Glomerular visceral epithelial cell (primary cell): Measurements from ENCODE around the gene RABGAP1.
"Not testable (repeated sequence)": the region's sequence is repeated elsewhere in the genome, so short reads cannot be mapped to it uniquely, and the experiment has no call there.

Source experiments
- DNase-seq: peaks from one replicate; pipeline ENCODE4 v3.0.0-alpha.2; 2016; ENCODE audit errors: extremely low spot score

RABGAP1 gene

DNA sequence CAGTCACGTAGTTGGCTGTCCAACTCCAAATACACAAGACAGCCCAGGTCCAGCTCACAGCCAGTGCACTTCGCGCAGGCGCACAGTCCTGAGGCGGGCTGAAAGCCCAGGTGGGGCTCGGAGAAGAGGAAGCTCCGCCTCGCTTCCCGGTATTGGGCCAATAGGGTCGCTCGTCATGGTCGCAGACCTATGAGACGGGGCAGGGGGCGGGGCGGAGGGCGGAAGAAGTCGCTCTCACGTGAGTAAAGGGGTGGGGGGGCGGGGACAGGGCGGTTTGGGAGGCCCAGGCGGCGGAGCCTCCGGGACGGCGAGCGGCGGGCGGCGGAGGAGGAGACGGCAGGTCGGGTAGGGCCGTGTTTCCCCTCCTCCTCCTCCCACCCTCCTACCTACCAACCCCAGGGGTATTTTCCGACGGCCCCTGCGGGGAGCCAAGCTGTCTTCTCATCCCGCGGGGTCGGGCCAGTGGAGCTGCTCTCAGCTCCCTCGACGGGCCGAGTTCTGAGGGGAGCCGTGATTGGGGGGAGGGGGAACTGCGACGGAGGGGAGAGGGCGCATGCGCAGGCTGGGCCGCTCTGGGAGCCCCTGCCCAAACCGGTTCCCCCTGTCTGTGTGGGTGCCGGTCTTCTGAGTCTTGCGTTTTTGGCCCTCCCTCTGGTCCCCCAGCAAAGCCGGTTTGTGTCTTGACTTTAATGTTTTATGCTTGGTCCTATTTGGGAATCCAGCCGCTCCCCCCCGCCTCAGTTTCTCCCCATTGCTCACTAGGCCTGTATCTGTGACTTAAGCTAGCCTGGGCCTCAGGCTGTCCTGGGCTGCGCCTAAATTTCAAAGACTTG lies at the start of gene RABGAP1:
Gene RABGAP1, plus strand, starts transcription at position 272 of the 833 bp plus-strand sequence. CDS start 16,040 bp downstream, outside the sequence.
- peak; percentile 99 for DNase-seq

GRCh38 chr9:122897969-122898368 lies 42.9 kb upstream of the RABGAP1 start:
- no peak for DNase-seq

- DNase-seq: no peak
These were observed 40.0 kb upstream of the RABGAP1 start for GRCh38 chr9:122900791-122901190.

- peak; percentile 63 for DNase-seq
These were observed 36.4 kb upstream of the RABGAP1 start for GRCh38 chr9:122904466-122904822.

DNA sequence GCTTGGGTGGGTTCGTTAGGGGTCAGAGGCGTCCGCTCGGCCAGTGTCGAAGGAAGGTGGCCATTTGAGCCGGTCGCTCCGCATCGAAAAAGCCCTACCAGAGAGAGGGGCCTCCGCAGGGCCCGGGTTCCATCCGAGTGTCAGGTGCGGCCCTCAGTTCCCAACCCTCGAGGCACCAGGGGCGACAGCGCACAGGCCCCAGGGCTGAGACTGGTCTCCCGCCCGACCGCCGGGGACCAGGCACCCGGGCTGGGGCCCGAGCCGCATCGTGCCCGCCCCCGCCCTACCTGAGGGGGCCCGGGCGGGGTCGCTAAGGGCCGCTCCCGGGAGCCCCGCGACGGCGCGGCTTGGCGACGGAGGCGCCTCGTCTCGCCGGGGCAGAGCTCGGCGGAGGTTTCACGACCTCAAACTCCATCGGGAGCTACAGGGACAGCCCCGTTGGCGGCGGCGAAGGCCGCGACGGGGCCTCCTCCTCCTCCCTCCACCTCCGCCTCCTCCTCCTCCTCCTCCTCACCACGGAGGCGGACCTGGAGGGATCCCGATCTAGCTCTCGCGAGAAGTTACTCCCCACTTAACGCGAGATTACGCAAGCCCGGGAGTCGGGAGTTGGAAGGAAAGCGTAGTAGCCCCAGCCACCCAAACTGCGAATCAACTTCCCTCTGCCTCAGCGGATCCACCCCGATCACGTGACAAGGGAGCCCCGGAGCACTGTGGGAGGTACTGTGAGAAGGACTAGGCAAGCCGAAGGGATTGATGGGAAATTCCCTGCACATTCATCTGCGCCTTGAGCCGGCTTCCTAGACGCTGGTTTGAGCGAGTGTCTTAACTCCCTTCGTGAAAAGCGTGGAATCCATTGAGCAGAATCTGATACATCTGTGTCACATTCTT lies 35.8 kb upstream of the RABGAP1 start, which contains the start of gene RC3H2:
Gene RC3H2, minus strand, starts transcription at position 537 of the 888 bp plus-strand sequence. CDS start 7,850 bp downstream, outside the sequence.
- peak; percentile 100 for DNase-seq

GRCh38 chr9:122906122-122906521 lies 34.7 kb upstream of the RABGAP1 start:
- DNase-seq: not testable (repeated sequence)

DNA sequence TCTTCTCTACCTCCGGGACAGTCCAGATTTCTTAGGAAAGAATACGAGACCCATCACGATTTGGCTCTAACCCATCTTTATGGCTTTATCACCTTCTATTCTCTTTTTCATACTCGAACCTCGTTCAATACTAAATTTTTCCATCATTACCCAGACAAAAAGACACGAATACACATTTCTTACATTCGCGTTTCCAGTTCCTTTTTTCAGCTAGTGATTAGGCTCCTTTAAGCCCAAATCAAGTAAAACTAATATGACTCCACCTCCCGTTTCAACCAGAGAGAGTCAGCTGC lies 28.2 kb upstream of the RABGAP1 start:
- no peak for DNase-seq

- peak; percentile 85 for DNase-seq
These were observed 27.7 kb upstream of the RABGAP1 start, which contains the start of gene ZBTB6 for GRCh38 chr9:122912964-122913673. Gene ZBTB6 (minus strand): TSS chr9:122913323. CDS start chr9:122912072, 1,251 bp downstream.

DNA sequence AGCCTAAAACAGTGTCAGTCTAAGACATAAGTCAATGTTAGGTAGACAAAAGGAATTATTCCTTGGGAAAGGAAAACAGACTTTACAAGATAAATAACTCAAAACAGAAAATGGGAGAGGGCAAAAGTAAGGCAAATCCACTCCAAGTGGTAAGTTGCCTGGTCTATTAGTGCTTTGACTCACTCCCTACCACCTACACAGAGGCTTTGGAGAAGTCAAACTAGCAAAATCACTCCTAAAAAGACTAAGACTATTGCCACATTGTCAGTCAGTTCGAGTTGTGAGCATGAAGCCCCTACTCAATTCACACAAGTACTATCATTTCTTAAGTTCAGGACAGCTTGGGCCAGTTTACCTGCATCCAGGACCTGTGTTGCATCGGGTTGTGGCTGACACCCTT lies 22.5 kb upstream of the RABGAP1 start:
- DNase-seq: no peak

DNA sequence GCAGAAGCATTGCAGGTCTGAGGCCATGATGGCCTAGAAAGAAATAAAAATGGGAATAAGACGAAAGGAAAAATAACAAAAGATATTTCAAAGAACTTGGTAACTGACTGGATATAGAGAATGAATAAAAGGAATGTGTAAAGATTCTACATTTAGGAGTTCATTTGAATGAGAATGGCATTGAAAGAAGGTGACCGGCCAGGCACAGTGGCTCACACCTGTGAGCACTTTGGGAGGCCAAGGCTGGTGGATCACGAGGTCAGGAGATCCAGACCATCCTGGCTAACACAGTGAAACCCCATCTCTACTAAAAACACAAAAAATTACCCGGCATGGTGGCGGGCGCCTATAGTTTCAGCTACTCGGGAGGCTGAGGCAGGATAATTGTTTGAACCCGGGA lies 18.1 kb upstream of the RABGAP1 start:
- DNase-seq: no peak

DNA sequence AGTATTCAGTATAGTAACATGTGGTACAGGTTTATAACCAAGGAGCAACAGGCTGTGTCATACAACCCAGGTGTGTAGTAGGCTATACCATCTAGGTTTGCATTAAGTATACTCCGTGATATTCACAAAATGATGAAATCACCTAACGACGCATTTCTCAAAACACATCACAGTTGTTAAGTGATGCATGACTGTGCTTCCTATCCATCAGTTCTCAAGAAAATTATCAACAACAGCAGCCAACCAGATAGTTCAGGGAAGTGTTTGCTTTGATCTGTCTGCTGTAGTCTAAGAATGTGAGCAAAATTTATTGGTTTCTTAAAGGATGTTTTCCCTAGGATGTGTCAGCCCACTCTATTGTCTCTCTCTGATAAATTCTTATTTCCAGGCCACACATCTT lies 16.9 kb upstream of the RABGAP1 start:
- DNase-seq: no peak

GRCh38 chr9:122929796-122930354 lies 10.9 kb upstream of the RABGAP1 start:
- no peak for DNase-seq

DNA sequence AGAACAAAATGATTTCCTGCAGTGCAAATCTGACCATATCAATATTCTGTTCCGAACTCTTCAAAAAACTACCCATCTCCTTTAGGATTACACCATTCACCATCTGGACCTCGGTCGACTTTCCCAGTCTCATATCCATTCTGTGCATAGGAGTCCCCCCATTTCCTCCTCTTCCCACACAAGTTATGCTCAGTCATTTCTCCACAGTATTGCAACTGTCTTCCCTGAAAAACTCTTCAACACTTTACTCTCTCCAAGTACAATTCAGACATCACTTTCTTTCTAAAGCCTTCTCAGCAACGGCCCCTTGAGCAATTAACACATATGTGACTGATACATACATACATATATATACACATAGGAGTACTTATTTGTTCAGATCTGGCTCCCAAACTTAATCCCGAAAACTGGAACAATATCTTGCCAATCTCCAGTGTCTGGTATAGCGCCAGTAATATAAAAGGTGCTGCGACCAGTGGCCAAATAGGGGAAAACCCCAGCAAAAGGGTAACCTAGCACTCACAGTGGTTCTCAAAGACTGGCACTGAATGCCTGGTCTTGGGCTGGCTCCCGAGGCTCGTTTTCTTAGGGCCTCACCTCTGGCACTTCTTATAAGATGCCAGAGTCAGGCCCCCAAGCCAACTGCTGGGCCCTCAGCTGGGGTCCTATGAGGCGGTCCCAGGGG lies 10.1 kb upstream of the RABGAP1 start:
- DNase-seq: no peak

DNA sequence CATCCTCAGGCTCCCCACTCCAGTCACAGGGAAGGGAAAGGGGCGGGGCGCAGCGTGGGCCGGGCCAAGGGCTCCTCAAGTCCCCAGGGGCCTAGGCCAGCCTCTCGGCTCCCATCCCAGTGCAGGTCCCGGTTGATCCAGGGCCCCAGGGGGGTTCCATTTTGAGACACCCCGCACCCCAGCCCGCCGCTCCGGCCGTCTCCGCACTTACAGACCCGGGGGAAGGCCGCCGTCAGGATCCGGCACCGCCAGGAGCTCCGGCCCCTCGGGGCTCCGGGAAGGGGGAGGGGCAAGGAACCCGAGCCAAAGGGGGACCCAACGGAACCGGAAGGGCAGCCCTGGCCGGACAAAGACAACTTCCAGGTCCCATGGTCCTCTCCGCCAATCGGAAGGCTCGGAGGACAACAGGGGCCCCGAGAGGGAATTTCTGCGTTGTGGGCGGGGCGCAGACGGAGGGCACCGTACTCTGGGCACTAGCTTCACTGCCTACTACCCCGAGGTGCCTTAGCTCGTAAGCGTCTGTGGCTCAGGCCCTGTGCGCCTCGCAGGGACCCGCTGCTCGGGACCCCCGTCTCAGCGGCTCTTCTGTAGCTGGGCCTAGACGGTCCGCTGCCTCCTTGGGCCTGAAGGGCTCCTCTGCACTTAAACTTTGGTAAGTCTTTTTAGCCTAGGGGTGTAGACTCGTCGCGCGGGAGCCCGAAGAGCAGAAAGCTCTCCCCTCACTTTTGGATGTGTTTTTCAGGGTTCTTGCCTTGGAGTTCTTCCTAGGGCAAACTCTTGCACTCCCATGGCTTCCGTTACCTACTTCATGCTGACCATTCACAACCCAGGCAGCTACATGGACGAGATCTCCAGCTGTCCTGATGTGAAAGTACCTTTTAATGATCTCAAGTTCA lies 9.3 kb upstream of the RABGAP1 start, which contains the start of gene ZBTB26:
Gene ZBTB26, minus strand, starts transcription at position 287 of the 896 bp plus-strand sequence. CDS start 11,578 bp downstream, outside the sequence.
- peak; percentile 96 for DNase-seq

- no peak for DNase-seq
These were observed 4.4 kb upstream of the RABGAP1 start for GRCh38 chr9:122936464-122936863.

DNA sequence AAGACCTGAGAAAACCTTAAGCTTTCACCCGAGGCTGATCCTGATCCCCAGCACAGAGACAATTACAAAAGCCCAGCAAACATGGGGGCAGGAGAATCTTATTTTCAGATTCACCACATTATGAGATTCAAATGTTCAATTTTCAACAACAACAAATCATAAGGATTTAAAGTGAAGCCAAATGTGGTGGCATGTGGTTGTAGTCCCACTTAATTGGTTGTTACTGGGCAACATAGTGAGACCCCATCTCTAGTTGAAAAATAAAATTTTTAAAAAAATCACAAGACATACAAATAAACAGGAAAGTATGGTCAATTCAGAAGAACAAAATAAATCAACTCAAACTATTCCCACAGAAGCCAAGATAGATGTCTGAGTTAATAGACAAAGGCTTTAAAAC lies 3.9 kb upstream of the RABGAP1 start:
- DNase-seq: no peak

DNA sequence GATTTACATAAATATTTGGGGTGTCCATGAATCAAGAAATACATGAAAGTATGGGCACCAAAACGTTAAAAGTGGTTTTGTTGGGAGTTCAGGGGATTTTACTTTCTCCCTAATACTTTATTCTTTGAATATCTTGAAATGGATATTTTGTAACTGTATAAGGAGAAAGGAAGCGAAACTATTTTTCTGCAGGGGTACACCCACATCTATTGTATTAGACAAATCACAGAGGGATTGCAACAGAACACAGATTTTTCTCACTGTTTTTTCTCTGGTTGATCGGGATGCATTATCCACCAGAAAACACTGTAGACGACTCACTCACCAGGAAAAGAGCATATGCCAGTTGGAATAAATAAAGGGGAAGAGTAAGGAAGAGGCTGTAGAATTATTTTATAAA lies 1.2 kb upstream of the RABGAP1 start:
- no peak for DNase-seq

- DNase-seq: no peak
These were observed 419 bp upstream of the RABGAP1 start for GRCh38 chr9:122940454-122940748.

GRCh38 chr9:122941582-122942234 lies 888 bp downstream of the RABGAP1 start:
- DNase-seq: peak; percentile 38
